SK-N-SH (cell line): Measurements from ENCODE around the gene HLA-DPB1.

Experiments used
- EP300 ChIP-seq, 2 experiments: IDR thresholded peaks; 2 replicates each; pipeline versions ENCODE4 v1.4.0 to v1.6.1; 2012; ENCODE audit warnings: borderline replicate concordance in 1 of 2, low read depth in 1 of 2, low read length in 1 of 2
- TF ChIP-seq, protein P1 (sequence below): fragments of 200-600 bp; sonication (generic); IDR thresholded peaks from 2 replicates; pipeline ENCODE4 v1.6.1; 2017; ENCODE audit warnings: antibody characterized with exemption, mild to moderate bottlenecking, moderate library complexity
- TF ChIP-seq, protein P2 (sequence below): IDR thresholded peaks from 2 replicates; pipeline ENCODE4 v1.4.0; 2012; ENCODE audit warnings: low read depth

DNA sequence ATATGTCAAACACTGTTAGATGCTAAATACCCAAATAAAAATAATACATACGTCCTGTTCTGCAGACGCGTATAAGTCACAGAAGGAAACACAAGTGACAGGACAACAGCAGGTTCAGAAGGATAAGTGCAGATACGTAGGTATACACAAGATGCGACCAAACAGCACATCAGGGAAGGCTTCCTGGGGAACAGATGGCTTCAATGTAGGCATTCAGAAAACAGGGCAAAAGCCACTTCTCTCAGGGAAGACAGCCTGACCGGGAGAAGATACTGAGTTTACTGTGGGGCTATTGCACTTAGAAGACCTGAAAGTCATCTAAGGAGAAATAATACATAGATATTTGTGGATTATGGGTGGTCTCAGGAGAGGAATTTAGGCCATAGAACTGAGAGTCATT, 4.2 kb upstream of the HLA-DPB1 start:
- TF ChIP-seq, protein P1, sequence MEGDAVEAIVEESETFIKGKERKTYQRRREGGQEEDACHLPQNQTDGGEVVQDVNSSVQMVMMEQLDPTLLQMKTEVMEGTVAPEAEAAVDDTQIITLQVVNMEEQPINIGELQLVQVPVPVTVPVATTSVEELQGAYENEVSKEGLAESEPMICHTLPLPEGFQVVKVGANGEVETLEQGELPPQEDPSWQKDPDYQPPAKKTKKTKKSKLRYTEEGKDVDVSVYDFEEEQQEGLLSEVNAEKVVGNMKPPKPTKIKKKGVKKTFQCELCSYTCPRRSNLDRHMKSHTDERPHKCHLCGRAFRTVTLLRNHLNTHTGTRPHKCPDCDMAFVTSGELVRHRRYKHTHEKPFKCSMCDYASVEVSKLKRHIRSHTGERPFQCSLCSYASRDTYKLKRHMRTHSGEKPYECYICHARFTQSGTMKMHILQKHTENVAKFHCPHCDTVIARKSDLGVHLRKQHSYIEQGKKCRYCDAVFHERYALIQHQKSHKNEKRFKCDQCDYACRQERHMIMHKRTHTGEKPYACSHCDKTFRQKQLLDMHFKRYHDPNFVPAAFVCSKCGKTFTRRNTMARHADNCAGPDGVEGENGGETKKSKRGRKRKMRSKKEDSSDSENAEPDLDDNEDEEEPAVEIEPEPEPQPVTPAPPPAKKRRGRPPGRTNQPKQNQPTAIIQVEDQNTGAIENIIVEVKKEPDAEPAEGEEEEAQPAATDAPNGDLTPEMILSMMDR, result no peak
- TF ChIP-seq, protein P2, sequence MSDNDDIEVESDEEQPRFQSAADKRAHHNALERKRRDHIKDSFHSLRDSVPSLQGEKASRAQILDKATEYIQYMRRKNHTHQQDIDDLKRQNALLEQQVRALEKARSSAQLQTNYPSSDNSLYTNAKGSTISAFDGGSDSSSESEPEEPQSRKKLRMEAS, result no peak
- TF ChIP-seq EP300 (IDR thresholded peaks at IDR 0.05; ENCODE audit: borderline replicate concordance in 1 of 2, low read depth in 1 of 2, low read length in 1 of 2), result no peak
